Right ventricle myocardium superior (tissue), 1 donor: ENCODE results near the gene ITPR1. TPM values are rescaled to one million over a fixed set of nuclear protein-coding genes. Genes with fewer than 3 reads are reported as not detected.
"Not testable (repeated sequence)": the region's sequence is repeated elsewhere in the genome, so short reads cannot be mapped to it uniquely, and the experiment has no call there.

Source experiments
- ATAC-seq: fragments of 200-7000 bp; cut with Tn5 transposase; one replicate; pipeline ENCODE4 v1.9.1; 2020; ENCODE audit warnings: mild to moderate bottlenecking; ENCODE audit not compliant: poor library complexity
- DNase-seq: peaks from one replicate; pipeline ENCODE4 v3.0.0-alpha.2; 2020
- intact Hi-C: fragments of 100-400 bp; cut with DNase I; formaldehyde crosslinking; loops from one replicate; pipeline ENCODE4 v1.11.2; 2022
- total RNA-seq: library from RNA; stranded (reverse); fragmentation: NEBNext Ultra II Directional; extraction: Animal tissue kit (Norgen Biotek cat#: 25700); gene quantifications from one replicate; pipeline ENCODE4 v1.2.1, GENCODE V29; 2021
- donor health status: DM: no; HTN: yes; CAD: no; lungs with severe emphysema.

ITPR1 gene
- total RNA-seq, 1 donor from 2014 or later: 17.1 TPM

DNA sequence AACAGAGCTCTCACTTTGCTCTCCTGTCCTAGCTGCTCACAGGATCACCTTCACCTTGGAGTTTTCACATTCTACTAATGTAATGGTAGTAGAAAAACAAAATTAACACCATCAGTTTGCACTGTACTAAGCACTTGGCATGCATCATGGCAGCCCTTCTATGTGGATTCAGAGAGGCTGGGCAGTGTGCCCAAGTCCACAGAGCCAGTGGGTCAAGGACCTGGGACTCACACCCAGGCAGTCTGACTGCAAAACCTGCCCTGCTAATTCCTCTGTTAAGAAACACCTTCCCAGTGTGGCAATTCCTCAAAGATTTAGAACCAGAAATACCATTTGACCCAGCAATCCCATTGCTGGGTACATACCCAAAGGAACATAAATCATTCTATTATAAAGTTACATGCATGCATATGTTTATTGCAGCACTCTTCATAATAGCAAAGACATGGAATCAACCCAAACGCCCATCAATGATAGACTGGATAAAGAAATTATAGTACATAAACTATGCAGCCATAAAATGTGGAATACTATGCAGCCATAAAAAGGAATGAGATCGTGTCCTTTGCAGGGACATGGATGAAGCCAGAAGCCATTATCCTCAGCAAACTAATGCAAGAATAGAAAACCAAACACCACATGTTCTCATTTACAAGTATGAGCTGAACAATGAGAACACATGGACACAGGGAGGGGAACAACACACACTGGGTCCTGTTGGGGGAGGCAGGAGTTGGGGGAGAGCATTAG, 269.5 kb downstream of the ITPR1 start:
- ATAC-seq, DNase-seq, intact Hi-C loops: not testable (repeated sequence)

DNA sequence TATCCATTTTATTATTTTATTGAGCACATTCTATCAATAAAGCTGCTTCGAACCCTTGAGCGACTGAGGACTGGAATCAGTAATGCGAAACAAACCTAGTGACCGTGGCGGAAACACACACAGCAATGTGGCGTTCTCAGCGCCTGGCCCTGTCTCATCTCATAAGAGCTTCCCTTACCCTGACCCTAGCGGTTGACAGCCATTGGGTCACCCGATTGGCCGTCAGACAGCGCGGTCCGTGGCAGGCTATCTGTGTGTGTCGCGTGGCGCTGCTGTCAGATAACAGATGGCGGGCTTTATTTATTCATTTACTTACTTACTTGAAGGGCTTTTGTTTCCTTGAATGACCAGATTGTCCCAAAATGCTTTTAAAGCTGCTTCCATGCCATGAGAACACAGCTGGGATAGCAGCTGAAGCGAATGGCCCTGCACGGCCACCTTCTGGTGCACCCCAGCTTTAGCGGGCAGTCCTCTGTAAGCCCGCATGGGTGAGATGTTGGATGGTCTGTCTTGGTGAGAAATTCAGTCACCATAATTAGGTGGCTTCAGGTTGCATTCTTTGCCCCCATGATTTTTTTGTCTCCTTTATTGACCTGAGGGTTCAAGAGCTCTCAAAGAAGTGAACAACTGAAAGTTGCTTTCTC, 270.6 kb downstream of the ITPR1 start:
- DNase-seq: no peak
- ATAC-seq: no peak
- intact Hi-C loops: no loop called here

DNA sequence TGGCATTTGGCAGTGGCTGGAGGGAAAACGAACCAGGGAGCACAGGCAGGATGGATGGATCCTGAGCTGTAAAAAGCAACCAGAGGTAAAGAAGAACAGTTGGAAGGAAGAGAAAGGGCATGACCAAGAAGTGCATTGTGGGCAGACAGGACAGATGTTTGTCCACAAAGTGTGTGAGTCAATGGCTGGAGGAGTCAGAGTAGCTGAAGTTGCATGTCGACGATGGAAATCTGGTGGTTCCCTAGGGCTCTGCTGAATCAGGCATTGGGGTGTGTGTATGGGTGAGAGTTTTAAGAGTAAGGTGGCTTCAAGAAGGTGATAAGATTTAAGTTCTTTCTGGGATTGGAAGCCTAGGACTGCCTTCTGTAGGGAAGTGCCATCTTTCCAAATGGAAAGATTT, 272.1 kb downstream of the ITPR1 start:
- intact Hi-C loops: no loop called here
- ATAC-seq (no peak), DNase-seq (no peak)

DNA sequence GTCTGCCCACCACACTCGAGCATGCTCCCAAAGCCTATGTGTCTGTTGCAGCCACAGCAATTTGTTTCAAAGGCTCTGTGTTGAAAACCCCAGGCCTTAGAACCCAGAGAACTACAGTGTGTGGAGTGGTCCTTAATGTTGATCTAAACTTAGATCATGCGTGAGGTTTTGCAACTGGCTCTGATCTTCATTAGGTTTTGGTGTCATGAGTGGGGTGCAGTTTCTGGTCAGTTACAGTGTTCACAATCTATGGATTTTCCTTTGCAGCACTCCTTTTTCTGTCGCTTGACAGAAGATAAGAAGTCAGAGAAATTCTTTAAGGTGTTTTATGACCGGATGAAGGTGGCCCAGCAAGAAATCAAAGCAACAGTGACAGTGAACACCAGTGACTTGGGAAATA, 273.1 kb downstream of the ITPR1 start:
- no peak for ATAC-seq

DNA sequence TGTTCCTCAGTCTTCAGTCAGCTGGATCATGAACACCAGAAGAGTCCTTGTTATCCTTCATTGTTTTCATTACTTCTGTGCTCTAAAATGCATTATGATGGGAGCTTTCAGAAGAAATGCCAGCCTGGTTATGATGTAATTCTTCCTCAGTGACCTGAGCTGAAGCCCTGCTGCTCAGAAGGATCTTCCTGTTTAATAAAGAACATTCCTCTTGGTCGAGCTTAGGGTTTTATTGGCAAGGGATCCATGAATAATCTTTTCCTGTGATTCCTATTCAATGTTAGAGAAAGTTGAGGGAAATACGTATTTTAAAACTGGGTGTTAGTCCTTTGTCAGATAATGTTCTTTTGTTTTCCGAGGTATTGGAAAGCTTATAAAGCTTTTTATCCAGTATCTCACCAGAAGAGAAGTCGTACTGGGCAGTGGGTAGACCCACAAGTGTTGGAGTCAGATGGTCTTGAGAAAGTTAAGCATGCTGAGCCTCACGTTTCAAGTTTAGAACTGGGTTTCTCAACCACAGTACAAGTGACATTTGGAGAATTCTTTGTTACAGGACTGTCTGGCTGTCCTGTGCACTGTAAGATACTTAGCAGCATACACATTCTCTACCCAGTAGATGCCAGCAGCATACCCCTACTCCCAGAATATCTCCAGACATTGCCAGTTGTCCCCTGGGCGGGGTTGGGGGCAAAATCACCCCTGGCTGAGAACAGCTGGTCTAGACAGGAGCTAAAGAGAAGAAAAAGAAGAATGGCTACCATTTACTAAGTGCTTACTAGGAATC, 273.8 kb downstream of the ITPR1 start:
- intact Hi-C loops: no loop called here
- DNase-seq: no peak
- ATAC-seq: no peak

More for the DNA sequence above, 273.1 kb downstream of the ITPR1 start:
- intact Hi-C loops: no loop called here
- no peak for DNase-seq

DNA sequence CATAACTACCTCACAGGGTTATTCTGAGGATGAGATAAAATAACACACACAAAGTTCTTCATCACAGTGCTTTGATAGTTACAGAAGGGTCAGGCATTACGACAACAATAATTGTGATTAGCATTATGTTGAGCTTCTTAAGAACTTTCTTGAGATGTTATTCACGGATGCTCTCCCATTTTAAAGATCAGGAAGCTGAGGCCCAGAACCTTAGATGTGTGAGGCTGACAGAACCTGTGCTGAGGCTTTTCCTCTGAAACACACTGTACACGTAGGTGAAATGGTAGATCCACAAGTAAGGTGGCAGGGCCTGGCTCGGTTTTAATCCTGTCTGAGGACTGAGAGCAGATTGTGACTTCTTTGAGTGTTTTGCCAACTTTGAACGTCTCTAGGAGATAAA, 274.9 kb downstream of the ITPR1 start:
- DNase-seq (no peak), ATAC-seq (no peak)
- intact Hi-C loops: no loop called here

DNA sequence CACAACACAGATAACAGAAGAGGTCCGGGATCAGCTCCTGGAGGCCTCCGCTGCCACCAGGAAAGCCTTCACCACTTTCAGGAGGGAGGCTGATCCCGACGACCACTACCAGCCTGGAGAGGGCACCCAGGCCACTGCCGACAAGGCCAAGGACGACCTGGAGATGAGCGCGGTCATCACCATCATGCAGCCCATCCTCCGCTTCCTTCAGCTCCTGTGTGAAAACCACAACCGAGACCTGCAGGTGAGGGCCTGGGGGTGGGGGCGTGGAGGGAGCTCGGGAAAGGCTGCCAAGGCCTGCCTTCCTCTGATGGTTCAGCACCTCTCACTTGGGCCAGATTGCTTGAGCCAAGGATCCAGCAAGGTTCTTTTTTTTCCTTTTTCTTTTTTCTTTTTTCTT, 275.4 kb downstream of the ITPR1 start:
- intact Hi-C loops: no loop called here
- ATAC-seq (no peak), DNase-seq (no peak)

DNA sequence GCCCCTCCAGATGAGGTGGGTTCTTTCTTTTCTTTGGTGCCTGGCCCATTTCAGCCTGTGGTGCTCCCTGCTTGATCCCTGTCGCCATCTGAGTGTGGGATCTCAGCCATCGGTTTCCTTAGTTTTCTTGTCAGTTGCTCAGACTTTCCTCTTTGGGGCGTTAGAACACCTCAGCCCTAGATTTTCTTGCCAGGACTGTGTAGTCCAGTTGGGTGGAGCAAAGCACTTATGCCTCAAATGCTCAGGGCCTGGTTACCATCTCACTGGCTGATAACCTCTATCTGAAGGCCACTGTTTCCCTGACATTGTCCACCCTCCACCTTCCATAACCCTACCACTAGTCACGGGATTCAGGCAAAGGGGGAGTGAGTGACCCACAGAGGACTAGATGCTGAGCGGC, 277.4 kb downstream of the ITPR1 start:
- intact Hi-C loops: no loop called here

DNA sequence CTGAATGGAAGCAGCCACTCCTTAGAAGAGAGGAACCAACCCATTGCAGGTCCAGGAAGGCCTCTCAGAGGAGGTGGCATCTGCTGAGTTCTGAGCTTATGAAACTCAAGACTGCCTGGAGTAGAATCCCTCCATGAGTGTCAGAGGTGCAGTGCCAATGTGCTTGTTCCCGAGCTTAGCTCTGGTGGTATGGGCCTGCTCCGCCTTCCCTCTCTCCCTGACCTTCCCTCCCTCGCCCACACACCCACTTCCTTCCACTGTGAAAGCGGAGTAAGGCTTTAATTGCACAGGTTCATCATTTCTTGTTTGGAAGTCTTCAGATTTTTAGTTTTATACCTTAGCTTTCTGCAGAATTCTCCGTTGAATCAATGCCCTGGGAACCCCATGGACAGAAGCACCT, 278.1 kb downstream of the ITPR1 start:
- no peak for DNase-seq
- intact Hi-C loops: no loop called here
- ATAC-seq: no peak

More for the DNA sequence above, 277.4 kb downstream of the ITPR1 start:
- ATAC-seq: no peak
- DNase-seq: no peak

DNA sequence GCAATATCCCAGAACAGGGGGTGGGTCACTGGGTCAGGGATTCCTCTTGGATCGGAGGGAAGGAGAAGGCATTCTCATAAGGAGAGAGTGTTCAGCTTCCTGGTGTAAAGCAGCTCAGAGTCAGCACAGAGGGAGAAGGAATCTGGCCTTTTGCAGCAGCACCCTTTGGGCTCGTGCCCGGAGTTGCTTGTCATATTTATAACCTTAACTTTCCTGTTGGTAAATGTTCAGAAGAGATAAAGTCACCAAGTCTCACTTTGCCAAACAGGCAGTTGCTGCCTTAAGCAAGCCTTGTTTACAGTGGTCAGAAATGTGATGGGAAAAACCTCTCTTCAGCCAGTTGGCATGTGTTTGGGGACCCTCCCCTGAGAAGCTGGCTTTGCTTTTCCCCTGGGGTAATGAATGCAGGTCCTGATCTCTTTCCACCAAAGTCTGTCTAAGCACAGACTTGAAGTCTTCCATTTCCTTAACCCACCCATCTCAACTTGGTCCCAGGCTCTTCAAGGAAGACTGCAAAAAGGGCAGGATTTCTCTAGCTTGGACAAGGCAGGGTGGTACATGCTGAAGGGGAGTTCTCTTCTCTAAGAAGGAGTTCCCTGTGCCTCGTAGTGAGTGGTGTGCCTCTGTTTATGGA, 279.1 kb downstream of the ITPR1 start:
- intact Hi-C loops: no loop called here
- peak; percentile 92 for ATAC-seq
- peak; percentile 93 for DNase-seq

DNA sequence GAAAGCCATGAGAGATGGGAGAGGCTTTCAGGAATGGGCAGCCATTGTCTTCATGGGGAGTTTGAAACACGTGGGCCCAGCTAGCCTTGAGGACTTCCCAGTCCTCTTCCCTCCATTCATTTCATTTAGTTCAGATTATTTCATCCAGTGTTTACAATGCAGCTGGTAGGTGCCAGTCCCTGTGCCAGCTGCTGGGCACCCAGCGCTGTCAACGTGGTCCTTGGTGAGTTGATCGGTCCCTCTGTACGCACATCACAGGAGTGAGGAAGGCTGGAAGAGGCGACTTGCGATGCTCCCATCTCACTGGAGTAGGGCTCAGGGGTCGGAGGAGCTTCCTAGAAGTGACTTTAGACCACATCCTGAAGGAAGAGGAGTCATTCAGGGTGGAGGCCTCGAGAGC, 279.7 kb downstream of the ITPR1 start:
- intact Hi-C loops: no loop called here
- ATAC-seq: no peak
- DNase-seq: no peak

DNA sequence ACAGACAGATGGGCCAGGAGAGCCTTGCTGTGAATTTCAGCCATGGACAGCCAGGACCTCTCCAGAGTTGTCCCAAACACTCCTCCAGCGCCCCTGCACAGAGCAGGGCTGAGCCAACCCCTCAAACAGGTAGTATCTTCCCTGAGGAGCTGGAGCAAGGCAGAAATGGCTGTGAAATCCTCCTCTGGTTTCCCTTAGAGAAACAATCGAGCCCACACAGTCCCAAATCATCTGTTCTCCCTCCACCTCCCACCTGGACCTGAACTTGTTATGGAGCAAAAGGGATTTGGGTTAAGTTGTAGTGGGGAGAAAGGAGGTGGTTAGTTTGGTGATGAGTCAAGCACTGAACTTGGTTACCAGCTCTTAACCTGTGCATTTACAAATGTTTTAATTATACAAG, 280.4 kb downstream of the ITPR1 start:
- intact Hi-C loops: no loop called here
- ATAC-seq (no peak), DNase-seq (no peak)

DNA sequence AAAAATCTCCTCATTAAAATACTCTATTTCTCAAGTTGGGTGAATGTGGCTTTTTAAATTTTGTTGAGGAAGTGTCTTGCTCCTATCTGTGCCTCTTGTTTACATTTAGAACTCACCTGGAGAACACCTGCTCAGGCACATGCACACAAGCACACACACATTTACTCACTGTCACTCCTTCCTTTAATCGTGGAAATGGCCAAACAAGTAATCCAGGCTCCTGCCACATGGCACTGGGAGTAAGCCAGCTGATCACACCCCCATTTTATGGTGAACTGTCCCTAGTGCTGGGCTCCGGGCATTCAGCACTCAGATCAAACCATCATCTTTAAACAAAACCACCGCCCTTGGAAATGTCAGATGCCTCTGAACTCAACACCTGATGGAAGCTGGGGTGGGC, 281.4 kb downstream of the ITPR1 start:
- DNase-seq (no peak), ATAC-seq (no peak)
- intact Hi-C loops: no loop called here

DNA sequence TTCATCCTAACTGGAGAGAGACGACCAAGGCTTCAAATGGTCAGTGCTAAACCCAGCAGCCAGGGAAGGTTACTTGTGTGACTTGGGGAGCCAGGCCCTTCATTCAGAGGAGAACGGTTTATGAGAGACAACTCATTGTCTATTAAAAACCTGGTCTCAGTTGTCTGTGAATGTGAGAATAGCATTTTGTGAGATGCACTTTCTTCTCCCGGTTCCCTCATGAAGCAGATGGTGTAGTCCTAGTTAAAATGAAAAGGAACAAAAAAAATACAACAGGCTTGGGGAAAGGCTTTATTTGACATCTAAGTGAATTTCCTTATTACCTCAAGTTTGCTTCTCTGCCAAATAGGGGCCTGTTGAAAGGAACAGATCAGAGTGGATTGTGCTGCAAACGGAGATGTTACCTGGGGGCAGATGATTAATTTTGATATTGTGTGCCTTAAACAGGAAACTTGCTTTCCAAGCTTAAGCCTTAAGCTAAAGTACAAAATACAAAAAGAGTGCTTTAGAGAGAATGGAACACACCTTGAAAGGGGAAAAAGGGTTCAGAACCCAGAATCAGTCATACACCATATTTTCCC, 283.3 kb downstream of the ITPR1 start:
- intact Hi-C loops: no loop called here
- DNase-seq (no peak), ATAC-seq (no peak)

DNA sequence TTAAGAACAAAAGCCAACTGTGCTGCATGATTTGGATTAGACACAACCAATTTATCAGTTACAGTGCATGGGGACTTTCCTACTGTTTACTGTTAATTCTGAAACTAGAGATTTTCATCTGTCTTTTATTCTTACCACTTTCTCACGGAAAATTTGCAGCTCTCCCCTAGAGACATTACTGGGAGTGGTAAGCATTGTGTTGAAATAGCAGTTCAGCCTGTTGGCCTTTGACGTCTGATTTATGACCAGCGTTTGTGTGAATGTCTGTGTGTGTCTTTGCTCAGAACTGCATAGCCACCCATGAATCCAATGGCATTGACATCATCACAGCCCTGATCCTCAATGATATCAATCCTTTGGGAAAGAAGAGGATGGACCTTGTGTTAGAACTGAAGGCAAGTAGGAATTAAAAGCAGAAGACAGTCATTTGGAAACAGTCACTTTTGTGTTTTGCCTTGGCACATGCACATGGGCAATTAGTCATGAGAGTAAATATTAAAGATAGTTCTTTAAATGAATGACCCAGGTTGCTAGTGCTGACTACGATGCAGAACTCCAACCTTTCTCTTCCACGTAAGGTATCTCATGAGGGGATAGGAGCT, 283.9 kb downstream of the ITPR1 start:
- DNase-seq (no peak), ATAC-seq (peak; percentile 61)
- intact Hi-C loops: no loop called here

DNA sequence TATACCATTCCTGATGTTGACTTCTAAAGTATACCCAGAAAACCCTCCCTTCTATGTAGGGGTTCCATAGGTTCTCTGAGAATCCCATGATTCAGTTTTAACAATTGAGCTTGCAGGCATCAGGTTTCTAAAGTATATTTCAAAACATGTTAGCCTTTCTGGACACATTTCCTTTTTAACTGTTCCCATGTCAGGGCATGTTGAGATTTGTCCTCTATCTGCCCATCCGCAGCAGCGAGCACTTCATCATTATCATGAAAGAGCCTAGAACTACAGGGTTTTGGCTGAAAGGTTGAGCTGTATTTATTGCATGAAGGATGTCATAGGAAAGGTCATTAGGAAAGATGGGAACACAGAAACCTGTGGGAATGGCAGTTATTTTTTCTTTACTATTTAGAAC, 285.0 kb downstream of the ITPR1 start:
- DNase-seq: no peak
- intact Hi-C loops: no loop called here
- no peak for ATAC-seq

DNA sequence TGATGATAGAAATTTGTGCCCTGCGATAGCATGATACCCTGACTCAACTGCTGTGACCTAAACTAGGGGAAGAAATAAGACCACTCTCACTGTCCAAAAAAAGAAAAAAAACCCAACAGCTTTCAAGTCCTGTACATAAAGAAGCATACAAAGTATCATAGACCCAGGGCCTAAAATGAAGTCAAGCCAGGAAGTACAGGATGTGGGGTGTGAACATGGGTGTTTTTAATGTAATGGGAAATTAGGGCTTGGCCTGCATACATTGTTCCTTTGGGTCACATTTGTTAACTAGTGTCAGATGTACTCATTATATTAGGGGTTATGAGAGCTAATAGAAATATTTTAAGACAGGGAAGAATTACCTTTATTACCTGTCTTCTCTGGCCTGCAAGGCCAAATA, 285.6 kb downstream of the ITPR1 start:
- DNase-seq (no peak), ATAC-seq (no peak)
- intact Hi-C loops: no loop called here

DNA sequence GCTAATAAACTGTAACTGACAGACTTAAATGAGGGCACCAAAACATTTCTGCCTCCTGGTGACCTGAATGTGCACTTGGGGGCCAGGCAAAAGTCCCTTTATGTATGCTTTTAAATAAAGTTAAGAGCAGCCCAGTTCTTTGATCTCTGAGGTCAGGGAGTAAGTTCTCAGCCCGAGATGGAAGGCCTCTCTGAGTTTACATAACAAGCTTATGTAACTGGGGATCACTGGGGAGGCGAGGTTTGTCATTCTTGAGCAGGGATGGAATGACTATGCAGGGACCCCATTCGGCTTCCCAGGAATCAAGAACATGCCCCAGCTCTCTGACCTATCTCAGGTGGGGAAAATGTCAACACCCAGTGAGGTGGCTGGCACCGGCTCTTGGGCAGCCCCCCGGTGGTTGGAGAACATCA, 287.4 kb downstream of the ITPR1 start:
- intact Hi-C loops: no loop called here
- ATAC-seq (no peak), DNase-seq (no peak)

DNA sequence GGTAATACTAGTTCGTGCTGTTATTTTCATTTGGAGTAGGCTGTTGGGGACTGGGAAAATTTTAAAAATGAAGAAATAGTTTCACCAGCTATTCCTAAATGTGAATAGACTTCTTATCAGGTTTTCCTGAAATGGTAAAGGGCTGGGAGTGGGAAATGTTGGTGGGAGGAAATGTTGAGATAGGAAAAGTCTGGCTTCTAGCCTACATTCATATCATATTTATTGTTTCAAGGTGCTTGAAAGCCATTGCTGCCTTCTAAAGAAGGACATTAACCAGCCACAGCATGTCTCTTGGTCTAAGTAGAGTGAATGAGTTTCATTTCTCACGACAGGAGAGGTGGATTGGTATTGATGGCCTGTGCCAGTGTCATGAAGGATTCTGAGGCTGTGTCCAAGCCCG, 288.9 kb downstream of the ITPR1 start:
- no peak for ATAC-seq
- DNase-seq: no peak
- intact Hi-C loops: no loop called here
